KBM-7 (cell line): ENCODE data around the gene SGK1.
"Not testable (repeated sequence)": the region's sequence is repeated elsewhere in the genome, so short reads cannot be mapped to it uniquely, and the experiment has no call there.

Experiments
- DNase-seq: peaks from one replicate; pipeline ENCODE4 v3.0.0-alpha.2; 2015
- in situ Hi-C: fragments of 300-500 bp; cut with MboI; formaldehyde crosslinking; loops from 2 replicates; pipeline ENCODE4 v1.14.3; 2020; ENCODE audit warnings: low sequenced_read_pairs, low pct_unique_long_range_greater_than_20kb, mixed read lengths

SGK1 gene

GRCh38 chr6:134330555-134330954 is 12.6 kb upstream of the SGK1 start:
- in situ Hi-C loops: no loop called here
- DNase-seq: no peak

- DNase-seq: no peak
- in situ Hi-C loops: no loop called here
Observed at GRCh38 chr6:134328792-134329191, 10.9 kb upstream of the SGK1 start.

GRCh38 chr6:134328138-134328537 is 10.2 kb upstream of the SGK1 start:
- DNase-seq: no peak
- in situ Hi-C loops: no loop called here

DNA sequence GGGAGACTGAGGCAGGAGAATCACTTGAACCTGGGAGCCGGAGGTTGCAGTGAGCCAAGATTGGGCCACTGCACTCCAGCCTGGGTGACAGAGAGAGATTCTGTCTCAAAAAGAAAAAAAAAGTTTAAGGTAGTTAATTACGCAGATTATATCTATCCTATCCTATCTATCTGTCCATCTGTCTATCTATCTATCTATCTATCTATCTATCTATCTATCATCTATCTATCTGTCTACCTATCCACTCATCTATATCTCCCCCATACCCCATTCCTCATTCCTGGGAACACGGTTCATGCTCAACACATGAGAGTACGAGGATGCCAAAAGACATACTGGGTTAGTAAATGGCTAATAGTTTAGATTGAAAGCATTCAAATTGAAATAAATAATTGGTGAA is 8.3 kb upstream of the SGK1 start:
- in situ Hi-C loops, DNase-seq: not testable (repeated sequence)

GRCh38 chr6:134324766-134325165 is 6.9 kb upstream of the SGK1 start:
- no peak for DNase-seq
- in situ Hi-C loops: no loop called here

GRCh38 chr6:134324141-134324540 is 6.2 kb upstream of the SGK1 start:
- in situ Hi-C loops: no loop called here
- no peak for DNase-seq

- in situ Hi-C loops: no loop called here
- no peak for DNase-seq
Observed at GRCh38 chr6:134323698-134324097, 5.8 kb upstream of the SGK1 start.

GRCh38 chr6:134323294-134323693 is 5.4 kb upstream of the SGK1 start:
- in situ Hi-C loops: no loop called here
- no peak for DNase-seq

DNA sequence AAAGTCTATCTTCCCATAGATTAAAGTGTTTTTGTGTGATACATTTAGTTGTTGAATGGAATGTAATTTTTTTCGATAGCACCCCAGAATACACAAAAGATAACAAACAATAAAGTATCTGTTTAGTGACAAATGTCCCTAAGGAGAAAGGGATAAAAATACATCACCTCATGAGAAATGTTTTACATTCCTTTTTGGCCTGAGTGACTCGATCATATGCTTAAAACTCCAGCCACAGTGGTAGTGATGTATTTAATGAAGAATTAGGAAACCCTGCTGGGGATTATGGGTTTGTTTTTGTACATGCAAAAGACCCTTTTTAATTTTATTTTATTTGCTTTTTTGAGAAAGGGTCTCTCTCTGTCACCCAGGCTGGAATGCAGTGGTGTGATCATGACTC is 4.3 kb upstream of the SGK1 start:
- in situ Hi-C loops: no loop called here
- DNase-seq: no peak

GRCh38 chr6:134321246-134321645 is 3.3 kb upstream of the SGK1 start:
- in situ Hi-C loops: no loop called here
- DNase-seq: no peak

DNA sequence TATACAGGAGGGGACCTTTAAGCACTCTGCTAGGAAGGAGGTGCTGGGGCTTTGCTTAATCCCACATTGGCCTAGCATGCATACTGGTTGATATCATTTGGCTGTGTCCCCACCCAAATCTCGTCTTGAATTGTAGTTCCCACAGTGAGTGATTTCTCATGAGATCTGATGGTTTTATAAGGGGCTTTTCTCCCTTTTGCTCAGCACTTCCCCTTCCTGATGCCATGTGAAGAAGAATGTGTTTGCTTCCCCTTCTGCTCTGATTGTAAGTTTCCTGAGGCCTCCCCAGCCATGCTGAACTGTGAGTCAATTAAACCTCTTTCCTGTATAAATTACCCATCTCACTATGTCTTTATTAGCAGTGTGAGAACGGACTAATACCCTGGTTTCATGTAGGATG is 1.8 kb upstream of the SGK1 start:
- DNase-seq, in situ Hi-C loops: not testable (repeated sequence)

- DNase-seq: no peak
- in situ Hi-C loops: no loop called here
Observed at GRCh38 chr6:134318974-134319281, 1.0 kb upstream of the SGK1 start.

DNA sequence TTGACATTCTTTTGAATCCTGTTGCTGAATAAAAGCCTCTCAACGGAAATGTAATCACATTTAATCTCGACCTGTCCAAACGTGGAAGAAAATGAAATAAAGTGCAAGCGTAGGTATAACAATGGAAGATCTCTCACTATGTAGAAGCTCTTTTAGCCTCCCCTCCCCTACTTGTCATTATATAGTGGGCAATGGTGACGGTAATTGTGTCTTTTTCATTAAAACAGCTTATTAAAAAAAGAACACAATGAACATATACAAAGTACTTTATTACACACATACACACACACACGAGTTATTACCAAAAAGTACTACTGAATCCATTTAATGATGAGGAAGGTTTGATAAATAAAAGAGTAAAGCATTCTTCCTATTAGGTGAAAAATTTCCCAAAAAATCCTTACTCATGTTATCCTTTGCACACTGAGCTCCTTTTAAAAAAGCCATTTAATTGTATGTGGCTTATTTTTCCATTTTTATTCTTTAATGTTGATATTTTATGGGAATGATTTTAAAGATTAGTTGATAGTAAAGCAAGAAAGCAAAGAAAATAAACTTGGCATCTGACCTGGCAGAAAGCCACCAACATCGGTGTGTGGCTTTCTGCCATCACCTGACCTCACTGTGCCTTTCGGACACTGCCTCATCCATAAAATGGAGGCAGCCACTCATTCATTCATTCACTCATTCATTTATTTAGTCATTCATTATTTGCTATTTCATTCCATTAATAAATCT is 493 bp upstream of the SGK1 start:
- no peak for DNase-seq
- in situ Hi-C loops: no loop called here

DNA sequence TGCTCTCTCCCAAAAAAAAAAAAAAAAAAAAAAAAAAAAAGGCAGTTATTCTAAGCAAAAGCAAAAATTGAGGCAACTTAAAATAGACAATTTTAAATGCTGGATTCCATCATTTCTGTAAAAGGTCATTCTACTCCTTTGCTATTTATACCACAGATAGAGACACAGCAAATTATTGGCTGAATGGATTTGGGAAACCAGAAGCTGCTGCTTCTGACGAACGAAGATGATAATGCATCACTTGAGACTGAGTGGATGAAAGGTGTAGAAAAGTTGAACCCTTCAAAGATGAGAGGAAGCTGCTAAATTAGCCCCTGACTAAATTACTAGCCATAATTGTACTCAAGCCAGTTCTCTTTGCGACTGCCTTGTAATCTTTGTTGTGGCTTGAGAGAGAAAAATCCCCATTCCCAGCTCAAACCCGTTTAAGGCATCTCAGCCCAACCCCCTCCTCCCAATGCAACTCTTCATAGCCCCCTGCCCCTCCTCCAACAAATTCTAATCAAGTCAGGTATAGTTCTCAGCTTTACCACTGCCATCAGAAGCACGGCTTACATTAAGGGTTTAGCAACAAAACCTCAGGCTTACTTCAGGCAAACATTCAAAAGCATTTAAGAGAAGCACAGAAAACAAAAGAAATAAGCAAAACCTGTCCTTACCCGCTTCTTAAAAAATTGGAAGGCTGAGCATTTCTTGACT is 1.0 kb downstream of the SGK1 start:
- in situ Hi-C loops: no loop called here
- DNase-seq: no peak

DNA sequence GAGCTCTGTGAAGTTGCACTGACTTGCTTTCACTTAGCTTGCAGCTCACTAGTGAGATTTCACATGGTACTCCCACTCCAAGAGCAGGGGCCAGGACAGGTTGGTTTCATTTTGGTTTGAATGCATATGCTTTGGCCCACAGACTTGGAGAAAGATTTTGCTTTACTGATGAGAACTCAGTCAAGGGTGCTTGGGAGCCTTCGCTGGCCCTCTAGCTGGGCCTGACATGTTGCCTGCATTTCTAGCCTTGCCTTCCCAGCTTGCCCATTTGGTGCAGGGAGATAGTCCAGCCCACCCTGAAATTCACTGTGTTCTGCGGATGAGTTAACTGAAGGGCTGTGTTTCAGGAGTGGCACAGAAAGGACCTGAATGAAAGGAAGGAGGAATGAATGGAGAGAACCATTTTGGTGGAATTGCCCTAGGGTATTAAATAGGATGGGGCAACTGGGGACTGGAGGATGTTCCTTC is 1.9 kb downstream of the SGK1 start:
- in situ Hi-C loops: no loop called here
- DNase-seq: no peak

GRCh38 chr6:134315189-134315588 is 2.7 kb downstream of the SGK1 start:
- in situ Hi-C loops: no loop called here
- DNase-seq: no peak

DNA sequence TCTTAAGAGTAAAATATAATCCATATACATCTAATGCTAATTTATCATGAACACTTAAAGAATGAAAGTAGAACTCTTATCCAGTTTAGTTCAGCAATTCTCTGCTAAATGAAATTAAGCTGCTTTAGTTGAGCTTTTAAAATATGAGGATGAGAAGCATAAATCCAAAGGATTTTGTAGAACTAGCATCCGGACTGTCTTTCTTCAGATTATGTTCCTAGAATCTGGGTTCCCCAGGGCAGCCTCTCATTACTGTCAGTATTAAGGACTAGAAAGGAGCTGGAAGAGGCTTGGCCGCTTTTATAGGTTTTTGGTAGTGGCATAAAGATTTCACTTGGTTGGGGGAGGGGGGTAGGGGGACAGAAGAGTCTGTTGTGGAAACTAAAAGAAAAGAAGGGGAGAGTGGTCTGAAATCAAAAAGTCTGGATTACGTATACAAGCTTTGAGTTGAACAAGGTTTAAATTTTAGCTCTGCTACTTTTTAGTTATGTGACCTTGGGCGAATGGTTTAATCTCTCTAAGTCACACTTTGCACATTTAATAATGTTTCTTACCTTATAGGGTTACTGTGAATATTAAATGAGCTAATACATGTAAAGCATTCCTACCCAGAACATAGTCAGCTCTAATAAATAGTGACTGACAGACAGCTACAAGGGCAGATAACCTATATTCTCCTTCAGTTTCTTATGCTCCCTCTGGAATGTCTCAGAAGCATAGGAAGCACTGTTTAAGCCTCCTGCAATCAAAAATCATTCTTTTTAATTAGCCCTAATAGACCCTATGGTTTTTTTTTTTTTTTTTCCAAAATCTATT is 3.7 kb downstream of the SGK1 start:
- in situ Hi-C loops: no loop called here
- no peak for DNase-seq

- in situ Hi-C loops: no loop called here
- no peak for DNase-seq
Observed at GRCh38 chr6:134312038-134312660, 5.8 kb downstream of the SGK1 start.

DNA sequence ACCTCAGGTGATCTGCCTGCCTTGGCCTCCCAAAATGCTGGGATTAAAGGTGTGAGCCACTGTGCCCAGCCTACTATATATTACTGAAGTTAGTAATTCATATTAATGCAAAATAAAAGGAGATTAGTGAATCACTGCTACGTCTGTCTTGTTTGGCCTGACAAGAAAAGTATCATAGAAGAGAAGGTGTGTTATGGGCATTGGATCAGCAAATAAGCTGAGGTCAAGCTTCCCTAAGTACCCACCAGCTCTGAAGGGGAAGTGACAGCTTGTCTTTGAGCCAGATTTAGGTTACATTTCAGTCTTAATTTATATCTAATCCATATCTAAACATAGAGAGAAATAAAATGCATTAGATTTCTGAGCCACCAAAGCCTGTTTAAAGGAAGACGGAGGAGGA is 7.1 kb downstream of the SGK1 start:
- in situ Hi-C loops: no loop called here
- no peak for DNase-seq
